GM18502 (cell line): ENCODE results near the gene PON3.
"Not testable (repeated sequence)": the region's sequence is repeated elsewhere in the genome, so short reads cannot be mapped to it uniquely, and the experiment has no call there.

Source experiments
- ATAC-seq: cut with Tn5 transposase; IDR thresholded peaks from one replicate; pipeline ENCODE4 v1.9.1; 2021; ENCODE audit warnings: mild to moderate bottlenecking; ENCODE audit not compliant: unreplicated experiment, poor library complexity

Gene PON3

GRCh38 chr7:95421000-95421846 lies 25.0 kb upstream of the PON3 start:
- ATAC-seq: peak; percentile 58

- no peak for ATAC-seq
Measured at GRCh38 chr7:95412075-95412474, 15.9 kb upstream of the PON3 start.

- no peak for ATAC-seq
Measured at GRCh38 chr7:95411666-95412065, 15.5 kb upstream of the PON3 start.

GRCh38 chr7:95411036-95411435 lies 14.9 kb upstream of the PON3 start:
- ATAC-seq: no peak

GRCh38 chr7:95407751-95408150 lies 11.6 kb upstream of the PON3 start:
- no peak for ATAC-seq

- no peak for ATAC-seq
Measured at GRCh38 chr7:95405800-95406199, 9.6 kb upstream of the PON3 start.

GRCh38 chr7:95405208-95405607 lies 9.0 kb upstream of the PON3 start:
- ATAC-seq: no peak

GRCh38 chr7:95404316-95404865 lies 8.2 kb upstream of the PON3 start:
- ATAC-seq: no peak

GRCh38 chr7:95398155-95398940 lies 2.2 kb upstream of the PON3 start:
- no peak for ATAC-seq

GRCh38 chr7:95397381-95397780 lies 1.2 kb upstream of the PON3 start:
- ATAC-seq: no peak

- no peak for ATAC-seq
Measured at GRCh38 chr7:95395755-95396135, 430 bp downstream of the PON3 start.

GRCh38 chr7:95394370-95394769 lies 1.8 kb downstream of the PON3 start:
- ATAC-seq: no peak

- ATAC-seq: no peak
Measured at GRCh38 chr7:95391761-95392160, 4.4 kb downstream of the PON3 start.

- ATAC-seq: no peak
Measured at GRCh38 chr7:95389516-95389915, 6.7 kb downstream of the PON3 start.

GRCh38 chr7:95379457-95379856 lies 16.7 kb downstream of the PON3 start:
- ATAC-seq: not testable (repeated sequence)

GRCh38 chr7:95376632-95377400 lies 19.4 kb downstream of the PON3 start:
- ATAC-seq: no peak

GRCh38 chr7:95375591-95376257 lies 20.5 kb downstream of the PON3 start:
- ATAC-seq: no peak

- ATAC-seq: no peak
Measured at GRCh38 chr7:95373323-95373722, 22.9 kb downstream of the PON3 start.

GRCh38 chr7:95368235-95368634 lies 27.9 kb downstream of the PON3 start:
- no peak for ATAC-seq

GRCh38 chr7:95367606-95368005 lies 28.6 kb downstream of the PON3 start:
- no peak for ATAC-seq
